SK-N-MC (cell line): Measurements from ENCODE around the gene GATM.
"Not testable (repeated sequence)": the region's sequence is repeated elsewhere in the genome, so short reads cannot be mapped to it uniquely, and the experiment has no call there.

Source experiments
- DNase-seq: peaks from one replicate; pipeline ENCODE4 v3.0.0-alpha.2; 2011; ENCODE audit warnings: low read depth, low spot score
- H3K27ac ChIP-seq: fragments of 200-600 bp; sonication (generic); 2 replicates; pipeline ENCODE4 v1.5.1; 2016; ENCODE audit warnings: mixed run types
- H3K36me3 ChIP-seq: fragments of 200-600 bp; sonication (generic); 2 replicates; pipeline ENCODE4 v1.6.1; 2017; ENCODE audit warnings: antibody characterized with exemption, low read length, mixed read lengths; ENCODE audit not compliant: insufficient read depth
- H3K4me3 ChIP-seq: fragments of 200-600 bp; sonication (generic); 2 replicates; pipeline ENCODE4 v1.5.1; 2016
- H3K9ac ChIP-seq: fragments of 200-600 bp; sonication (generic); 2 replicates; pipeline ENCODE4 v1.8.0; 2017; ENCODE audit warnings: mixed run types, mixed read lengths; ENCODE audit not compliant: insufficient read length
- H3K9me3 ChIP-seq: fragments of 200-600 bp; sonication (generic); 2 replicates; pipeline ENCODE4 v1.6.1; 2017; ENCODE audit warnings: low read depth, mild to moderate bottlenecking, antibody characterized with exemption, low read length, moderate library complexity, mixed read lengths
- EZH2 ChIP-seq: fragments of 200-600 bp; sonication (generic); IDR thresholded peaks from one replicate; pipeline ENCODE4 v1.6.1; 2017; ENCODE audit warnings: antibody characterized with exemption
- FOXP2 ChIP-seq: optimal IDR thresholded peaks from 2 replicates; pipeline ENCODE3; 2011; ENCODE audit warnings: mild to moderate bottlenecking, moderate library complexity; ENCODE audit not compliant: insufficient read depth; ENCODE audit errors: extremely low read length, control extremely low read depth
- POLR2AphosphoS5 ChIP-seq: IDR thresholded peaks from 2 replicates; pipeline ENCODE4 v1.6.1; 2012; ENCODE audit warnings: mild to moderate bottlenecking, low read depth, low read length, borderline replicate concordance

Gene GATM

GRCh38 chr15:45332694-45333093 is 45.6 kb downstream of the GATM start:
- Histone ChIP-seq H3K9me3 (no peaks in the 10 kb centered on the region), H3K9ac (no peak overlapping the region), H3K36me3 (no peaks in the 10 kb centered on the region), H3K27ac (peak overlapping the region; percentile 13; the same call in 1 of the 2 replicates), H3K4me3 (no peak overlapping the region)
- no peak for TF ChIP-seq EZH2
- TF ChIP-seq FOXP2, result no peak
- TF ChIP-seq POLR2AphosphoS5, result no peak
- no peak for DNase-seq

- H3K9ac ChIP-seq, result no peak overlapping the region
- H3K4me3 ChIP-seq, result no peak overlapping the region
- DNase-seq, result no peak
- TF ChIP-seq POLR2AphosphoS5 (no peak), FOXP2 (no peak), EZH2 (no peak)
- H3K27ac ChIP-seq, result no peak overlapping the region; the same call in 1 of the 2 replicates
- no peaks in the 10 kb centered on the region for H3K36me3 ChIP-seq
- no peaks in the 10 kb centered on the region for H3K9me3 ChIP-seq
Observed at GRCh38 chr15:45331972-45332371, 46.4 kb downstream of the GATM start.

GRCh38 chr15:45328663-45329062 is 49.7 kb downstream of the GATM start:
- Histone ChIP-seq H3K9ac (no peak overlapping the region), H3K4me3 (no peak overlapping the region), H3K27ac (no peak overlapping the region), H3K36me3 (no peaks in the 10 kb centered on the region), H3K9me3 (no peaks in the 10 kb centered on the region)
- TF ChIP-seq EZH2 (no peak), POLR2AphosphoS5 (no peak), FOXP2 (no peak)
- no peak for DNase-seq

GRCh38 chr15:45326741-45327140 is 51.6 kb downstream of the GATM start:
- no peak overlapping the region for H3K4me3 ChIP-seq
- DNase-seq, result no peak
- no peak overlapping the region for H3K27ac ChIP-seq
- no peaks in the 10 kb centered on the region for H3K36me3 ChIP-seq
- TF ChIP-seq FOXP2, result no peak
- no peak for TF ChIP-seq POLR2AphosphoS5
- no peak for TF ChIP-seq EZH2
- H3K9ac ChIP-seq, result no peak overlapping the region
- H3K9me3 ChIP-seq, result no peaks in the 10 kb centered on the region

GRCh38 chr15:45326280-45326679 is 52.1 kb downstream of the GATM start:
- DNase-seq, result no peak
- no peak for TF ChIP-seq EZH2
- no peak for TF ChIP-seq POLR2AphosphoS5
- no peak for TF ChIP-seq FOXP2
- Histone ChIP-seq H3K4me3 (no peak overlapping the region), H3K27ac (no peak overlapping the region), H3K9ac (no peak overlapping the region), H3K9me3 (no peaks in the 10 kb centered on the region), H3K36me3 (no peaks in the 10 kb centered on the region)

- H3K27ac ChIP-seq, result no peak overlapping the region
- no peak overlapping the region for H3K9ac ChIP-seq
- TF ChIP-seq FOXP2 (no peak), EZH2 (no peak), POLR2AphosphoS5 (no peak)
- no peaks in the 10 kb centered on the region for H3K9me3 ChIP-seq
- DNase-seq, result no peak
- H3K36me3 ChIP-seq, result no peaks in the 10 kb centered on the region
- H3K4me3 ChIP-seq, result no peak overlapping the region
Observed at GRCh38 chr15:45320581-45321205, 57.7 kb downstream of the GATM start.

GRCh38 chr15:45319472-45320214 is 58.7 kb downstream of the GATM start:
- H3K36me3 ChIP-seq, result no peaks in the 10 kb centered on the region
- H3K9me3 ChIP-seq, result no peaks in the 10 kb centered on the region
- H3K4me3 ChIP-seq, result no peak overlapping the region
- TF ChIP-seq POLR2AphosphoS5, result no peak
- TF ChIP-seq EZH2, result no peak
- no peak for TF ChIP-seq FOXP2
- DNase-seq, result no peak
- H3K9ac ChIP-seq, result no peak overlapping the region
- H3K27ac ChIP-seq, result no peak overlapping the region

- DNase-seq, result no peak
- TF ChIP-seq POLR2AphosphoS5 (no peak), FOXP2 (no peak), EZH2 (no peak)
- no peaks in the 10 kb centered on the region for H3K9me3 ChIP-seq
- no peak overlapping the region for H3K9ac ChIP-seq
- H3K36me3 ChIP-seq, result no peaks in the 10 kb centered on the region
- no peak overlapping the region for H3K4me3 ChIP-seq
- no peak overlapping the region for H3K27ac ChIP-seq
Observed at GRCh38 chr15:45314960-45315359, 63.4 kb downstream of the GATM start.

- DNase-seq, H3K27ac ChIP-seq, H3K9ac ChIP-seq, H3K36me3 ChIP-seq, H3K4me3 ChIP-seq, H3K9me3 ChIP-seq: not testable (repeated sequence)
Observed at GRCh38 chr15:45314117-45314516, 64.2 kb downstream of the GATM start.
